Frontal cortex (tissue), 4 donors: ENCODE data around the gene ISCU. TPM values are rescaled to one million over a fixed set of nuclear protein-coding genes. Genes with fewer than 3 reads are reported as not detected.
"Not testable (repeated sequence)": the region's sequence is repeated elsewhere in the genome, so short reads cannot be mapped to it uniquely, and the experiment has no call there.

Source experiments
- DNase-seq, 2 donors: peaks; one replicate each; pipeline ENCODE4 v3.0.0; 2012; ENCODE audit warnings: low spot score in 2 of 2
- FAIRE-seq: peaks from 2 replicates; lab custom pipeline; 2012; peaks lifted over from hg19 to GRCh38; lab: Jason Lieb, UNC
- total RNA-seq: library from RNA; depleted of rRNA; stranded (reverse); fragments of >200 nt; gene quantifications from one replicate; pipeline ENCODE4 v1.2.3, GENCODE V29; 2014
- donor health status: control.
- donor health status: control.
- donor health status: control.

The ISCU gene
- total RNA-seq, 1 donor from 2014 or later = 40.8 TPM

GRCh38 chr12:108611884-108612415 lies 49.6 kb downstream of the ISCU start:
- DNase-seq (no peak), FAIRE-seq (no peak)

GRCh38 chr12:108612788-108613282 lies 50.4 kb downstream of the ISCU start:
- FAIRE-seq (no peak), DNase-seq (no peak)

DNA sequence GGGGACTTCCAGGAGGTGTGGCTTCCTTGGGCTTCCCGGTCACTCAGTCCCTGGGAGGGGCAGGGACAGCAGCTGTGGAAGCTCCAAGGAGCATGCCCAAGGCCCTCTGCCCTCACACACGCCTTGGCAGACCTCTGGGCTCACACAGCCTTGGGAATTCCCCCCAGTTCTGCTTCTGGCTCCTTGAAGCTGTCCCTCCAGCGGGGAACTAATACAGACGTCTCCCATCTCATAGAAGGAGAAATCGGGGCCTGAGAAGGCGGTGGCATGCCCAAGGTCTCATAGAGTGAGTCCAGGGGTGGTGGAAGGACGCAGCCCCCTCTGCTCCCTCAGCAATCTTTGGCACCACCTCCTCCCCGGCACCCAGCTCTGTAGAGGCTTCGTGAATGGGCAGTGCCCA lies 51.2 kb downstream of the ISCU start:
- DNase-seq = no peak
- no peak for FAIRE-seq

DNA sequence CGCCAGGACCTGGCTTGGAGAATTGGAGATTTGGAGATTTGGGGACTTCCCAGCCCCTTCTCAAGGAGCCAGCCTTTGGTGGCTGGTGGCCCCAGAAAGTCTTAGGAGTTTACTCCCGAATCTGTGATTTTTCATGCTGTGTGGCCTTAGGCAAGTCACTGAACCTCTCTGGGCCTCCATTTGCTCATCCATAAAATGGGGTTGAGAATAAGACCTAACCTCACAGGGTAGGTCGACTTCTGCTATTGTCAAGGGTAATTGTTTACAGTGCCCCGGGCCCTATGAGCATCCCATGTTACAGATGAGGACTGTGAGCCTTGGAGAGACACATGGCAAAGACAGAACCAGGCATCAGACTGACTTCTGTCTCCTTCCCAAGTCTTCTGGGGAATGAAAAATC lies 51.6 kb downstream of the ISCU start:
- DNase-seq (no peak), FAIRE-seq (no peak)

DNA sequence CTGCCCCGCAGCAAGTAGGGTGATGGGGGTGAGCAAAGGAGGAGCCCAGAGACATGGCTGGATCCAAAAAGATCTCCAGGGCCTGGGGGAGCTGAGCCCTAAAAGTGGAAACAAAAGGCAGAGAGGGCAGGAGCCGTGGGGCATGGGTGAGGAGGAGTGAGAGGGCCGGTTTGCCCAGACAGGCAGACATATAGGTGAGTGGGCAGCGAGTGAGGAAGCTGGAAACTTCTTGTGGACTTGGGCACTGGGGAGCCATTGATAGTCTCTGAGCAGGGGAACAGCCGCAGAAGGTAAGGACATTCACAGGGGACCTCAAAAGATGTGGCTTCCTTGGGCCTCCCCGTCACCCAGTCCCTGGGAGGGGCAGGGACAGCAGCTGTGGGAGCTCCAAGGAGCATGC lies 52.2 kb downstream of the ISCU start:
- DNase-seq (no peak), FAIRE-seq (no peak)

DNA sequence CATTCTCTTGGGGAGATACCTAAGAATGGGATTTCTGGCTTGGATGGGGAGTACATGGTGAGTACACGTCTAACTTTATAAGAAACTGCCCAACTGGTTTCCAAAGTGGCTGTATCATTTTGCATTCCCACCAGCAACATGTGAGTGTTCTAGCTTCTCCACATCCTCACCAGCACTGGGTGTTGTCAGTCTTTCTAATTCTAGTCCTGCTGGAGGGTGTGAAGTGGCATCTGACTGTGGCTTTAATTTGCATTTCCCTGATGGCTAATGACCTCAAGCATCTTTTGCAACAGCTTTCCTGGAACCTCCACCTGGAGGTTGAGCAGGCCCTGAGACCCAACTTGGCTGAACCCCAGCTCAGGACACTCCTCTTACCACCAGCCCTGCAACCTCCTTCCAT lies 53.5 kb downstream of the ISCU start:
- no peak for FAIRE-seq
- no peak for DNase-seq

DNA sequence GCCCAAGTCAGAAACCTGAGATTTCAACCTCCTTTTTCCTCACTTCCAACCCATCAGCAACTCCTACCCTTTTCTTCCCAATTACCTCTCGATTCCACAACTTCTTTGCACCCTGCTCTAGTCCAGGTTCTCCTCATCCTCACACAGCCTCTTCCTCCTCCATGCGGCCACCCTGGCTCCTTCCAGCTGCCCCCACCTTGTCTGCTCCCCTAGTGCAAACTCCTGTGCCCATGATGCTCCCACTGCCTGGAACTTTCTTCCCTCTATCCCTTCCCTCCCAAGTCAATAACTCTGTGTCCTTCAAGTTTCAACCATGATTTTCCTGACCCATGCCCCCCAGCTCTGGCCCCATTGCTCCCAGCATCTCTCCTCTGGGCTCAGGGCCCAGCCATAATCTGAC lies 54.0 kb downstream of the ISCU start:
- FAIRE-seq (no peak), DNase-seq (no peak)

DNA sequence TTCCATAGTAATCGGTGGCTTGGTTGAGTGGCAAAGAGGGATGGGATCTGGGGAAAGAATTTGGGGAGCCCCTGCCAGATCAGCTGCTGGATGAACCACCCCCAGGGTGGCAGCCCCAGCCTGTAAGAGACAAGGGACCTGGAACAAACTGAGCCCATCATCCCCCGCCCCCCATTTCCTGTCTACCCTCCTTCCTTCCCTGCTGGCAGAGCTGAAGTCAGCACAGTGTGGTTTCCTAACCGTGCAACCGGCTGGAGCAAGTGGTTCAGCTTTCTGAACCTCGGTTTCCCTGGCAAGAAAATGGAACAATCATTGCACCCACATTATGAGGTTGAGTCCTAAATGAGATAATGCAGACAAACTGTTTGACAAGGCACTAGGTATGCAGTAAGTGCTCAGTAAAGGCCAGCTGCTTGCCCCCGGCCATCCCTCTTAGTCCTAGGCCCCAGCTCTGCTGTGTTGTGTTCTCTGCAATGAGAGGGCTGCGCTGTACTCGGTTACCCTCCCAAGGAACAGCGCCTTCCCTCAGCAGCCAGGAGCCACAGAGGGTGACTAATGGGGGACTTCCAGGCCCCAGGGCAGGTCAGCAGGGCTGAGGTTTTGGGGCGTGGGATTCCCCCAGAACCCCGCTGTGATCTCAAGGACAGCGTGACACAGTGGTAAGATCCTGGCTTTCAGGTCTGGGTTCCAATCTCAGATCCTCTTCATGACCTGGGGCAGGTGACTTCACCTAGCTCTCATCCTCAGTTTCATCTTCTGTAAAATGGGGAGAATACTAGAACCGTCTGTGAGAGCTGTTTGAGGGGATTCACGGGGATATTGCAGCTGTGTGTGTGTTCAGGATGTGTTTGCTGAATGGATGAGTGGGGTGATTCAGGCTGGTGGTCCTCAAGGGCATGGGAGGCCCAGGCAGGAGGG lies 54.8 kb downstream of the ISCU start:
- FAIRE-seq (no peak), DNase-seq (no peak)

DNA sequence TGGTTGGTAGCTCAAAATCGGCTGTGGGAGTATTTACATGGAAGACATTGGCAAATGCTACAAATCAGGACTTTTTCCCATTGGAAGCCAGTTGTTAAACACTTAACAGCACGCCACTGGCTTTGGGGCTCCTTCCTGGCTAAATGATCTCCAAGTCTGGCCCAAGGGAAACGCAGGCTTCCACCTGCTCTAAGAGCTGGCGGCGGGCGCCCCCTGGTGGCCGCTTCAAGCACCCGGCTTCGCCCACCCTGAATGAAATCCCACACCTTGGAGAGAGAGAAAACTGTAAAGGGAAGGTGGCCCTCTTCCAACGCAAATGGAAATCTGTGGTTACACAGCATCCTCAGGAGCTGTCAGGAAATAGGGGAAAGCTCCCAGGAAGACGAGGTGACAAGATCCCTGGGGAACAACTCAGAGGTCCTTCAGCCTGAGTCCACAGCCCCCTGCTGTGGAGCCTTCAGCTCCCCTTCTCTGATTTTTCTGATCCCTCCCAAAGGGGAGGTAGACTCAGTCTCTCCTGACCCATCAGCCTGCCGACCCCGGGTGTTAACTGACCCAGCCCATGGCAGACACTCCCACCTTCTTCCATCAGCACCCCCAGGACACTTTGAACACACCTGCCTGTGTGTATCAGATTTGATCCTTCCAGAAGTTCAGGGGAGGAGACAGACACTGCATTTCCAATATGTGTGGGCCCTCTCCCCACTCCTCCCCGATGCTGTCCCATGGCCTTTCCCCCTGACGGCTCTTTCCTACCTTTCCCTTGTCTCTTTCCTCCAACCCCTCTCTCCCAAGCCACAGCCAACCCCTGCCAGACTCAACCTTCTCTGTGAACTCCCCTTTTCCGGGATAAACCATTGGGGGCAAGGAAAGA lies 55.9 kb downstream of the ISCU start:
- FAIRE-seq (no peak), DNase-seq (peak; percentile 66 to 89)

- not testable (repeated sequence) for DNase-seq, FAIRE-seq
Observed at GRCh38 chr12:108618953-108619274, 56.5 kb downstream of the ISCU start.

Other genes with a start within 250 kb of the ISCU start
- 1.2 TPM for gene CMKLR1, start 223.3 kb upstream of the ISCU start, total RNA-seq
- 5.3 TPM for gene FICD, start 47.3 kb upstream of the ISCU start, total RNA-seq
- gene SART3, start 1.4 kb upstream of the ISCU start, total RNA-seq = 63.6 TPM
- gene TMEM119, start 35.5 kb downstream of the ISCU start, total RNA-seq = 0.82 TPM
- gene SELPLG, start 71.3 kb downstream of the ISCU start, total RNA-seq = 1.2 TPM
- 171 TPM for gene CORO1C, start 168.9 kb downstream of the ISCU start, total RNA-seq